Astrocyte of the cerebellum (primary cell): ENCODE results near the gene CCR8.

Source experiments
- DNase-seq: peaks from one replicate; pipeline ENCODE4 v3.0.0-alpha.2; 2011; ENCODE audit warnings: low read depth
- H3K4me3 ChIP-seq: 2 replicates; pipeline ENCODE4 v1.5.1; 2011; ENCODE audit warnings: mild to moderate bottlenecking, low read depth, low read length, moderate library complexity
- CTCF ChIP-seq: IDR thresholded peaks from 2 replicates; pipeline ENCODE4 v1.5.1; 2012; ENCODE audit warnings: low read length, low read depth, moderate library complexity, mild to moderate bottlenecking; ENCODE audit errors: missing control alignments
- in situ Hi-C: cut with HindIII; loops from 2 replicates; pipeline ENCODE4 v1.10.0; 2017; ENCODE audit warnings: low sequenced_read_pairs

The CCR8 gene

GRCh38 chr3:39329493-39329892 is at the start of gene CCR8:
TSS of gene CCR8 (plus strand) at chr3:39329709. CDS start at chr3:39332332, 2,623 bp downstream.
- no peak for DNase-seq
- in situ Hi-C loops, result no loop called here
- H3K4me3 ChIP-seq, result no peak within 1 kb of the TSS
- TF ChIP-seq CTCF, result no peak

GRCh38 chr3:39279745-39280517 is 49.6 kb upstream of the CCR8 start, which contains the start of gene CX3CR1:
TSS of gene CX3CR1 (minus strand) at chr3:39280036. CDS start at chr3:39266509, 13,527 bp downstream.
- in situ Hi-C loops, result no loop called here
- no peak within 1 kb of the TSS for H3K4me3 ChIP-seq
- DNase-seq, result no peak
- no peak for TF ChIP-seq CTCF

- no peak for DNase-seq
- in situ Hi-C loops, result no loop called here
- no peak overlapping the region for H3K4me3 ChIP-seq
- TF ChIP-seq CTCF, result no peak
Measured at GRCh38 chr3:39280571-39280970, 48.9 kb upstream of the CCR8 start.

- TF ChIP-seq CTCF, result no peak
- no peak overlapping the region for H3K4me3 ChIP-seq
- in situ Hi-C loops, result no loop called here
- no peak for DNase-seq
Measured at GRCh38 chr3:39281533-39281932, 48.0 kb upstream of the CCR8 start.

GRCh38 chr3:39282057-39282456 is 47.5 kb upstream of the CCR8 start:
- in situ Hi-C loops, result no loop called here
- TF ChIP-seq CTCF, result no peak
- no peak for DNase-seq
- no peak overlapping the region for H3K4me3 ChIP-seq

- in situ Hi-C loops, result no loop called here
- TF ChIP-seq CTCF, result no peak
- H3K4me3 ChIP-seq, result no peak overlapping the region
- no peak for DNase-seq
Measured at GRCh38 chr3:39284457-39284881, 45.0 kb upstream of the CCR8 start.

- no peak for DNase-seq
- no peak for TF ChIP-seq CTCF
- H3K4me3 ChIP-seq, result no peak overlapping the region
- in situ Hi-C loops, result no loop called here
Measured at GRCh38 chr3:39285332-39285731, 44.2 kb upstream of the CCR8 start.
